HEK293 (cell line): Measurements from ENCODE around the gene ALB.

Source experiments
- CTCF ChIA-PET: fragments of 350-600 bp; formaldehyde crosslinking; extraction: SDS; loops from one replicate; lab custom pipeline; 2021; ENCODE audit warnings: antibody characterized with exemption; lab: Yijun Ruan, JAX
- POLR2A ChIA-PET: fragments of 300-600 bp; formaldehyde crosslinking; extraction: SDS; loops from one replicate; lab custom pipeline; 2020; ENCODE audit warnings: antibody characterized with exemption, inconsistent platforms; lab: Yijun Ruan, JAX
- H3K27ac ChIP-seq: fragments of 200-500 bp; sonication (Bioruptor generic); 2 replicates; pipeline ENCODE4 v1.5.1; 2014; ENCODE audit warnings: low read depth, low read length, control low read depth, inconsistent platforms; ENCODE audit errors: extremely low read depth
- H3K36me3 ChIP-seq, 2 experiments: fragments of 200-500 bp in 1 of 2; sonication (Bioruptor generic) in 1 of 2; 1 replicate in 1 of 2; 2 replicates in 1 of 2; pipeline ENCODE4 v1.5.1; 2014 to 2017; ENCODE audit warnings: inconsistent platforms in 2 of 2, low read length in 2 of 2; ENCODE audit not compliant: control insufficient read depth in 2 of 2, insufficient read depth in 1 of 2
- H3K4me1 ChIP-seq: fragments of 200-500 bp; sonication (Bioruptor generic); 2 replicates; pipeline ENCODE4 v1.5.1; 2014; ENCODE audit warnings: mild to moderate bottlenecking, low read length, inconsistent platforms; ENCODE audit not compliant: control insufficient read depth, insufficient read depth
- H3K4me3 ChIP-seq: 2 replicates; pipeline ENCODE4 v1.5.1; 2011; ENCODE audit warnings: low read depth, mild to moderate bottlenecking, control low read depth, low read length, moderate library complexity
- H3K9me3 ChIP-seq: fragments of 200-500 bp; sonication (Bioruptor generic); 2 replicates; pipeline ENCODE4 v1.5.1; 2014; ENCODE audit warnings: low read depth, low read length, inconsistent platforms; ENCODE audit not compliant: control insufficient read depth, insufficient read depth
- GFI1B ChIP-seq: fragments of 450-650 bp; formaldehyde crosslinking; IDR thresholded peaks from 2 replicates; pipeline ENCODE4 v1.5.1; 2016; ENCODE audit warnings: missing biosample characterization, missing genetic modification characterization
- REST ChIP-seq: fragments of 450-650 bp; formaldehyde crosslinking; IDR thresholded peaks from 2 replicates; pipeline ENCODE4 v1.5.1; 2016; ENCODE audit warnings: missing biosample characterization, missing genetic modification characterization
- SCRT1 ChIP-seq: fragments of 450-650 bp; formaldehyde crosslinking; IDR thresholded peaks from 2 replicates; pipeline ENCODE4 v1.5.1; 2016; ENCODE audit warnings: missing biosample characterization, missing genetic modification characterization, borderline replicate concordance
- YY1 ChIP-seq: fragments of 450-650 bp; formaldehyde crosslinking; IDR thresholded peaks from 2 replicates; pipeline ENCODE4 v1.5.1; 2018; ENCODE audit warnings: missing biosample characterization, missing genetic modification characterization
- ZNF157 ChIP-seq: fragments of 450-650 bp; formaldehyde crosslinking; IDR thresholded peaks from 2 replicates; pipeline ENCODE4 v1.5.1; 2016; ENCODE audit warnings: missing biosample characterization, missing genetic modification characterization
- ZNF2 ChIP-seq: fragments of 450-650 bp; formaldehyde crosslinking; IDR thresholded peaks from 2 replicates; pipeline ENCODE4 v1.5.1; 2016; ENCODE audit warnings: missing biosample characterization, missing genetic modification characterization
- ZNF280D ChIP-seq: fragments of 450-650 bp; formaldehyde crosslinking; IDR thresholded peaks from 2 replicates; pipeline ENCODE4 v1.5.1; 2016; ENCODE audit warnings: missing biosample characterization, missing genetic modification characterization
- ZNF510 ChIP-seq: fragments of 450-650 bp; formaldehyde crosslinking; IDR thresholded peaks from 2 replicates; pipeline ENCODE4 v1.5.1; 2018; ENCODE audit warnings: mild to moderate bottlenecking, missing genetic modification characterization, missing biosample characterization; ENCODE audit not compliant: insufficient replicate concordance
- ZNF707 ChIP-seq: fragments of 450-650 bp; formaldehyde crosslinking; IDR thresholded peaks from 2 replicates; pipeline ENCODE4 v1.5.1; 2016; ENCODE audit warnings: missing biosample characterization, missing genetic modification characterization
- ZNF785 ChIP-seq: fragments of 450-650 bp; formaldehyde crosslinking; IDR thresholded peaks from 2 replicates; pipeline ENCODE4 v1.5.1; 2016; ENCODE audit warnings: missing biosample characterization, missing genetic modification characterization
- TF ChIP-seq, protein P1 (sequence below): fragments of 450-650 bp; formaldehyde crosslinking; IDR thresholded peaks from 2 replicates; pipeline ENCODE4 v1.5.1; 2016; ENCODE audit warnings: missing biosample characterization, missing genetic modification characterization, borderline replicate concordance

ALB gene

DNA sequence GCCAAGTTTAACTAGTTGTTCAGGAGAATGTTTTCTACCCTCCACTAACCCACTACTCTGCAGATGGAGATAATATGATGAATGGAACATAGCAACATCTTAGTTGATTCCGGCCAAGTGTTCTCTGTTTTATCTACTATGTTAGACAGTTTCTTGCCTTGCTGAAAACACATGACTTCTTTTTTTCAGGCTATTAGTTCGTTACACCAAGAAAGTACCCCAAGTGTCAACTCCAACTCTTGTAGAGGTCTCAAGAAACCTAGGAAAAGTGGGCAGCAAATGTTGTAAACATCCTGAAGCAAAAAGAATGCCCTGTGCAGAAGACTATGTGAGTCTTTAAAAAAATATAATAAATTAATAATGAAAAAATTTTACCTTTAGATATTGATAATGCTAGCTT lies 13.3 kb downstream of the ALB start (continued):
- TF ChIP-seq, protein P1, sequence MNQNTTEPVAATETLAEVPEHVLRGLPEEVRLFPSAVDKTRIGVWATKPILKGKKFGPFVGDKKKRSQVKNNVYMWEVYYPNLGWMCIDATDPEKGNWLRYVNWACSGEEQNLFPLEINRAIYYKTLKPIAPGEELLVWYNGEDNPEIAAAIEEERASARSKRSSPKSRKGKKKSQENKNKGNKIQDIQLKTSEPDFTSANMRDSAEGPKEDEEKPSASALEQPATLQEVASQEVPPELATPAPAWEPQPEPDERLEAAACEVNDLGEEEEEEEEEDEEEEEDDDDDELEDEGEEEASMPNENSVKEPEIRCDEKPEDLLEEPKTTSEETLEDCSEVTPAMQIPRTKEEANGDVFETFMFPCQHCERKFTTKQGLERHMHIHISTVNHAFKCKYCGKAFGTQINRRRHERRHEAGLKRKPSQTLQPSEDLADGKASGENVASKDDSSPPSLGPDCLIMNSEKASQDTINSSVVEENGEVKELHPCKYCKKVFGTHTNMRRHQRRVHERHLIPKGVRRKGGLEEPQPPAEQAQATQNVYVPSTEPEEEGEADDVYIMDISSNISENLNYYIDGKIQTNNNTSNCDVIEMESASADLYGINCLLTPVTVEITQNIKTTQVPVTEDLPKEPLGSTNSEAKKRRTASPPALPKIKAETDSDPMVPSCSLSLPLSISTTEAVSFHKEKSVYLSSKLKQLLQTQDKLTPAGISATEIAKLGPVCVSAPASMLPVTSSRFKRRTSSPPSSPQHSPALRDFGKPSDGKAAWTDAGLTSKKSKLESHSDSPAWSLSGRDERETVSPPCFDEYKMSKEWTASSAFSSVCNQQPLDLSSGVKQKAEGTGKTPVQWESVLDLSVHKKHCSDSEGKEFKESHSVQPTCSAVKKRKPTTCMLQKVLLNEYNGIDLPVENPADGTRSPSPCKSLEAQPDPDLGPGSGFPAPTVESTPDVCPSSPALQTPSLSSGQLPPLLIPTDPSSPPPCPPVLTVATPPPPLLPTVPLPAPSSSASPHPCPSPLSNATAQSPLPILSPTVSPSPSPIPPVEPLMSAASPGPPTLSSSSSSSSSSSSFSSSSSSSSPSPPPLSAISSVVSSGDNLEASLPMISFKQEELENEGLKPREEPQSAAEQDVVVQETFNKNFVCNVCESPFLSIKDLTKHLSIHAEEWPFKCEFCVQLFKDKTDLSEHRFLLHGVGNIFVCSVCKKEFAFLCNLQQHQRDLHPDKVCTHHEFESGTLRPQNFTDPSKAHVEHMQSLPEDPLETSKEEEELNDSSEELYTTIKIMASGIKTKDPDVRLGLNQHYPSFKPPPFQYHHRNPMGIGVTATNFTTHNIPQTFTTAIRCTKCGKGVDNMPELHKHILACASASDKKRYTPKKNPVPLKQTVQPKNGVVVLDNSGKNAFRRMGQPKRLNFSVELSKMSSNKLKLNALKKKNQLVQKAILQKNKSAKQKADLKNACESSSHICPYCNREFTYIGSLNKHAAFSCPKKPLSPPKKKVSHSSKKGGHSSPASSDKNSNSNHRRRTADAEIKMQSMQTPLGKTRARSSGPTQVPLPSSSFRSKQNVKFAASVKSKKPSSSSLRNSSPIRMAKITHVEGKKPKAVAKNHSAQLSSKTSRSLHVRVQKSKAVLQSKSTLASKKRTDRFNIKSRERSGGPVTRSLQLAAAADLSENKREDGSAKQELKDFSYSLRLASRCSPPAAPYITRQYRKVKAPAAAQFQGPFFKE (tag by site-specific recombination): no peak
- TF ChIP-seq ZNF280D (tag by site-specific recombination): no peak
- TF ChIP-seq, all 188 proteins: peak for 0

- no peaks in the 10 kb centered on the region for H3K9me3 ChIP-seq
- CTCF ChIA-PET: no interaction called here
- no peaks in the 10 kb centered on the region for H3K4me1 ChIP-seq
- no peak overlapping the region for H3K27ac ChIP-seq
- H3K36me3 ChIP-seq: no peaks in the 10 kb centered on the region
- H3K4me3 ChIP-seq: no peak overlapping the region
- TF ChIP-seq REST (peak; percentile 89), ZNF785 (tag by site-specific recombination) (no peak)
- POLR2A ChIA-PET: no interaction called here
Observed at GRCh38 chr4:73417973-73418372, 13.9 kb downstream of the ALB start.

DNA sequence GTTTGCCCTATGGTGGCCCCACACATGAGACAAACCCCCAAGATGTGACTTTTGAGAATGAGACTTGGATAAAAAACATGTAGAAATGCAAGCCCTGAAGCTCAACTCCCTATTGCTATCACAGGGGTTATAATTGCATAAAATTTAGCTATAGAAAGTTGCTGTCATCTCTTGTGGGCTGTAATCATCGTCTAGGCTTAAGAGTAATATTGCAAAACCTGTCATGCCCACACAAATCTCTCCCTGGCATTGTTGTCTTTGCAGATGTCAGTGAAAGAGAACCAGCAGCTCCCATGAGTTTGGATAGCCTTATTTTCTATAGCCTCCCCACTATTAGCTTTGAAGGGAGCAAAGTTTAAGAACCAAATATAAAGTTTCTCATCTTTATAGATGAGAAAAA lies 14.6 kb downstream of the ALB start:
- TF ChIP-seq ZNF510 (tag by site-specific recombination) (no peak), YY1 (tag by site-specific recombination) (no peak), ZNF707 (tag by site-specific recombination) (no peak), GFI1B (tag by site-specific recombination) (no peak), SCRT1 (tag by site-specific recombination) (no peak), ZNF157 (tag by site-specific recombination) (no peak), ZNF2 (tag by site-specific recombination) (no peak), REST (no peak)
- POLR2A ChIA-PET: no interaction called here
- Histone ChIP-seq H3K4me3 (no peak overlapping the region), H3K9me3 (no peaks in the 10 kb centered on the region), H3K4me1 (no peaks in the 10 kb centered on the region), H3K36me3 (no peaks in the 10 kb centered on the region), H3K27ac (no peak overlapping the region)
- CTCF ChIA-PET: no interaction called here
